ENCODE data around the gene CACUL1.
"Not testable (repeated sequence)": the region's sequence is repeated elsewhere in the genome, so short reads cannot be mapped to it uniquely, and the experiment has no call there.

CACUL1 gene

GRCh38 chr10:118687472-118687871, 67.3 kb downstream of the CACUL1 start:
- no peak for DNase-seq (ENCODE audit: low spot score)

GRCh38 chr10:118682533-118682932, 72.2 kb downstream of the CACUL1 start:
- no peak for DNase-seq (ENCODE audit: low spot score)

- DNase-seq (ENCODE audit: low spot score) = no peak
These were observed 74.6 kb downstream of the CACUL1 start for GRCh38 chr10:118680197-118680596.

GRCh38 chr10:118674226-118674919, 80.4 kb downstream of the CACUL1 start:
- no peak for DNase-seq (ENCODE audit: low spot score)

GRCh38 chr10:118672766-118673715, 81.7 kb downstream of the CACUL1 start:
- DNase-seq (ENCODE audit: low spot score) = peak; percentile 27

GRCh38 chr10:118672153-118672552, 82.6 kb downstream of the CACUL1 start:
- no peak for DNase-seq (ENCODE audit: low spot score)

- not testable (repeated sequence) for DNase-seq (ENCODE audit: low spot score)
These were observed 83.5 kb downstream of the CACUL1 start for GRCh38 chr10:118671221-118671620.

GRCh38 chr10:118670472-118671124, 84.2 kb downstream of the CACUL1 start:
- no peak for DNase-seq (ENCODE audit: low spot score)

- DNase-seq (ENCODE audit: low spot score) = no peak
These were observed 84.9 kb downstream of the CACUL1 start for GRCh38 chr10:118669835-118670234.

GRCh38 chr10:118669020-118669791, 85.6 kb downstream of the CACUL1 start:
- peak; percentile 14 for DNase-seq (ENCODE audit: low spot score)

GRCh38 chr10:118668228-118668952, 86.4 kb downstream of the CACUL1 start:
- no peak for DNase-seq (ENCODE audit: low spot score)

- DNase-seq (ENCODE audit: low spot score) = no peak
These were observed 87.0 kb downstream of the CACUL1 start for GRCh38 chr10:118667732-118668131.

- no peak for DNase-seq (ENCODE audit: low spot score)
These were observed 88.4 kb downstream of the CACUL1 start for GRCh38 chr10:118666350-118666749.

GRCh38 chr10:118664321-118664720, 90.4 kb downstream of the CACUL1 start:
- DNase-seq (ENCODE audit: low spot score) = no peak

GRCh38 chr10:118663176-118663575, 91.6 kb downstream of the CACUL1 start:
- no peak for DNase-seq (ENCODE audit: low spot score)

GRCh38 chr10:118662228-118663035, 92.3 kb downstream of the CACUL1 start:
- no peak for DNase-seq (ENCODE audit: low spot score)

- DNase-seq (ENCODE audit: low spot score) = no peak
These were observed 96.0 kb downstream of the CACUL1 start for GRCh38 chr10:118658762-118659161.

GRCh38 chr10:118658168-118658567, 96.6 kb downstream of the CACUL1 start:
- DNase-seq (ENCODE audit: low spot score) = not testable (repeated sequence)

- not testable (repeated sequence) for DNase-seq (ENCODE audit: low spot score)
These were observed 109.5 kb downstream of the CACUL1 start for GRCh38 chr10:118645294-118645693.

- no peak for DNase-seq (ENCODE audit: low spot score)
These were observed 112.5 kb downstream of the CACUL1 start for GRCh38 chr10:118642228-118642627.

All from cerebellar cortex (tissue), 1 donor.